Neural cell (in vitro differentiated cells): ENCODE results near the gene ABHD12.

Source experiments
- CTCF ChIP-seq: fragments of 450-650 bp; IDR thresholded peaks from 2 replicates; pipeline ENCODE4 v1.5.1; 2014; ENCODE audit warnings: antibody characterized with exemption, mild to moderate bottlenecking, moderate library complexity; ENCODE audit not compliant: poor library complexity, severe bottlenecking
- EZH2 ChIP-seq: fragments of 200-600, 300-800 bp; shearing (Covaris generic), sonication (generic); IDR thresholded peaks from 2 replicates; pipeline ENCODE4 v1.6.1; 2014; ENCODE audit warnings: antibody characterized with exemption, low read length, borderline replicate concordance, mild to moderate bottlenecking; ENCODE audit not compliant: insufficient read depth, poor library complexity, severe bottlenecking
- SMC3 ChIP-seq: fragments of 450-650 bp; conservative IDR thresholded peaks from 2 replicates; pipeline ENCODE4 v1.6.1; 2014; ENCODE audit warnings: antibody characterized with exemption, mild to moderate bottlenecking, moderate library complexity; ENCODE audit not compliant: poor library complexity

GRCh38 chr20:25345721-25346120, 44.9 kb downstream of the ABHD12 start:
- TF ChIP-seq CTCF (no peak), SMC3 (no peak), EZH2 (no peak)
